Stimulated activated CD8-positive, alpha-beta memory T cell treated with anti-CD3 and anti-CD28 coated beads, Interleukin-4, amount 100 ng/mL, for 1 hour (primary cell): ENCODE data around the gene TADA2B.

ENCODE experiments used
- DNase-seq, 2 donors: peaks; one replicate each; pipeline ENCODE4 v3.0.0-alpha.2; 2020; ENCODE audit warnings: low read depth in 2 of 2, low spot score in 1 of 2

The TADA2B gene

DNA sequence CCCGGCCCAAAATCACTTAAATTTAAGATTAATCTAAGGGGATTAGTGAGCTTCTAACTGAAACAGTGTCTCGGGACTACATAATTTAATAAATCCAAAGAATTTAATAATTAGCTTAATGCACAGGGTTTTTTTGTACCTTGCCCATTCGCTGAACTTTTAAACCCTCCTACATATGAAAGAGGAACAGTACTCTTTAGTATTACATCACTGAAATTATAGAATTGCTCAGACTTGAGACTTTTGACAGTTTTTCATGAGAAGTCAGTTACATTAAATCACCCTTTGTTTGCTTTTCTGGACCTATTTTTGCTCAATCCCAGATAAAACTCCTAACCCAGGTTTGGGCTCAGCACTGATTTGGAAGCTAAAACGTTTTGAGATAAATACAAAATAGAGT, 2.4 kb upstream of the TADA2B start:
- no peak for DNase-seq

DNA sequence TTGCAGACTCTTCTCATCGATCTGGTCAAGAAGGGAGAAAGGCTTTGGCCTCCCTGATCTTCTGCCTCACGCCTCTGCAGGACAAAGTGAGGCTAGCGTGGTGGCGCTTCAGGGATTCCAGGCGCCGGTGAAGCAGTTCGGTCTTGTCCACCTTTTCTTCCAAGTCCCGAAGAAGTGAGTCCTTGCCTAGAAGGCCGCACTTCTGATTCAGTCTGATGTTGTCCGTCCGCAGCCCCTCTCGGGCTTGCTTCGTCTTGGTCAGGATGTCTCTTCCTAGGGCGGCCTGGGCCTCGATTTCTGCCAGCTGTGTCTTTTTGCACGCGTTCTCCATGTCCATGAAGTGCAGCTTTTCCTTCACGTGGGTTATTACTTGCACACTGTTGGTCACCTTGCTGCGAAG, 1.9 kb upstream of the TADA2B start:
- no peak for DNase-seq

DNA sequence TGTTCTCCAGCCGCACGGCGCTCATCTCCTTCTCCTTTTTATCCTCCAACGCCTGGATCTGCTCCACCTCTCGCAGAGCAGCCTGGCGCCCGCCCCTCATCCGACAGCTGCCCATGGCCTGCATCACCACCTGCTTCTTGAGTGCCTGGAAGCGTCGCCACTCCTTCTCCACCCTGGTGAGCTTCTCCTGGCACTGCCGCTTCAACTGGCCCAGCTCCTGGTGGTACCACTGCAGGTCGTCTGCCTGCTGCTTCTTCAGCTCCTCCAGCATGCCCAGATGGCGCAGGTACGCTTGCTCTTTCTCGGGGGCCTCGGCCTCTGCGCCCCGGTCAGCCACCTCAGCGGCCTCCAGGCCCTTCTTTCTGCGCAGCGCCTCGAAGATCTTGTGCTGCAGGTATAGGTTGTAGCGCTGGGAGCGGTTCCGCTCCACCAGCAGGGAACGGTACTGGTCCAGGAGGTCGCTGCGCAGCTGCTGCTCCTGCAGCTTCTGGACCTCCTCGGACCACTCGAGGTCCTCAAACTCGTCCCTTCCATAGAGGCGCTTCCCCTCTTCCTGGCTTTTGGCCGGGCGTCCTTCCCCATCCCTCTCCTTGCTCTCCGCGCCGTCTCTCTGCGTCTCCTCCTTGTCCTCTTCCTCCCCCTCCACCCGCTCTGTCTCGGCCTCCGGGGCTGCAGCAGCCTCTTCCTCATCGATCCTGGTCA, 1.2 kb upstream of the TADA2B start:
- DNase-seq = no peak

DNA sequence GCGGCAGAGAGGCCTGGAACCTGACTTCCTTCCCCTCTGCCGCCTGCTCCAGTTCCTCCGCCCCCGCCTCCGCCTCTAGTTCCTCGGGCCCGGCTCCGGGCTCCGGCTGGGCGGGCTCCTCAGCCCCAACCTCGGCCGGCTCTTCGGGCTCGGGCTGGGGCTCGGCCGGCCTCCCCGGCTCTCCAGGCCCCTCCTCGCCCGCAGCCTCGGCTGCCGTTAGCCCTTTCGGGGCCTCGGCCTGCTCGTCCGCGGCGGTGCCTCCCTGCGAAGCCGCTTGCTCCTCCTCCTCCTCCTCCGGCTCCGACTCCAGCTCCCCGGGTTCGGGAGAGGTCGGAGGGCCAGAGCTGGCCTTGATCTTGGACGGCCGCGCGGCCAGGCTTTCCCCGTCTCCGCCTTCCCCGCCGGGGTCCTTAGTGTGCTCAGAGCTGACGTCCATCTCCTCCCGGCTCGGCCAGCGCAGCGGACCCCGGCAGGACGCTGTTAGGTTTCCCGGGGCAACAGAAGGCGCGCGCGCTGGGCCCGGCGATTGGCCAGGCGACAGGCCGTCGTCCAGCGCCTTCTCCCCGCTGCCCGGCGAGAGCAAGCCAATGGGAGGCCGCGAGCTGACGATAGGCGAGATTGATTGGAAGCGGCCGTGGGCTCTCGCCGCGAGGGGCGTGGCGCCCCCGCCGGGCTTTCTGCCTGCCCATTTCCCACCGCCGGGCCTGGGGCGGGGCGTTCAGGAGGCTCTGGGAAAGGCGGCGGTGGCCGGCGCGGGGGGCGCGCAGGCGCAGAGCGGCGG, 479 bp upstream of the TADA2B start:
- peak; percentile 75 to 82 for DNase-seq

DNA sequence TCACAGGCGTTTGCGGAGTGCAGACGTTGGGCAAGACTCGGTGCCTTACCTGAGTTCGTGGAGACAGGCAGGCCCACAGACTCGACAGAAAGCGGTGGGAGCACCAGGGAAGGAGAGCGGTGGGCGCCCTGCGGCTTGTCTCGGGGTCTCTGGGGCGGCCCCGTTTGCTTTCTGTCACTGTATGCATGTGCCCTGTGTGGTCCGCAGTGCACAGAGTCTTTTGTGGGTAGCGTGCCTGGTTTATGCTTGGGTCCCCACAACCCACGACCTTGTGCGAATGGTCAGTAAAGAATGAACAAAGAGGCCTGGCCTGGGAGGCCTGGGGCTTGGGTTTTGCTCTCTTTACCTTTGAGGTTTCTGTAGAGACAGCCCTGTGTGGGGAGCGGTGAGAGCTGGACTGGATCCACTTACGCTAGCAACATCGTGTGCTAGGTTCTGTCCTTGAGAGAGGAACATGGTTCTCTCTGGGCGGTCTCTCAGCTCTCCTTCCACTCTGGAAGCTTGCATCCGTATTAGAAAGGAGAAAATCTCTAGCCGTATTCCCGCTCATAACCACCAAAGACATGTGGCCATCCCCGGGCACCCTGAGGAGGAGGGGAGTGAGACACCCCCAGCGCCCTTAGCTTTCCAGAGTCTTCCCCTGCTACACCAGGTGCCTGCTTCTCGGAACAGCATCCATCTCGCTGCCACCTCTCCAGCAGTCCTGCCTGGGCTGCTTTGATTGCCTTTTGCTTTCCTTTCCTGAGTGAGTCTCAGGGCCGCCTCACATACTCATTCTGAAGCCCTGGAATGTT, 1.2 kb downstream of the TADA2B start:
- DNase-seq = no peak

DNA sequence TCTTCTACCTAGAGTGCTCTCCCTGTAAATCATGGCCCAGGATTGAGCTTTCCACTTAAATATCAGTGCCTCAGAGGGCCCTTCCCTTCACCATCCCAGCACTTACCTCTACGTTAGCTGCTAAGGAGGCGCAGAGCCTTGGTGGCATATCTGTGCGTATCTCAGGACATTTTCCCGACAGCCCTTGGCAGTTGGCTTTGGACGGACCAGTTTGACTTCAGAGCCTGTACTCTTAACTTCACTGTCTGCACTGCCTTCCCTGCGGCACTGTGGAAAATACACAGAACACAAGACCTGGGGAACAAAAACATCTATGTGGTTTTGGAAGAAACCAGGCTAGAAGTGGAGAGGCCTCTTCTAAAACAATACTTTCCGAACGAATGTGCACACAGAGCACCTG, 2.4 kb downstream of the TADA2B start:
- no peak for DNase-seq

DNA sequence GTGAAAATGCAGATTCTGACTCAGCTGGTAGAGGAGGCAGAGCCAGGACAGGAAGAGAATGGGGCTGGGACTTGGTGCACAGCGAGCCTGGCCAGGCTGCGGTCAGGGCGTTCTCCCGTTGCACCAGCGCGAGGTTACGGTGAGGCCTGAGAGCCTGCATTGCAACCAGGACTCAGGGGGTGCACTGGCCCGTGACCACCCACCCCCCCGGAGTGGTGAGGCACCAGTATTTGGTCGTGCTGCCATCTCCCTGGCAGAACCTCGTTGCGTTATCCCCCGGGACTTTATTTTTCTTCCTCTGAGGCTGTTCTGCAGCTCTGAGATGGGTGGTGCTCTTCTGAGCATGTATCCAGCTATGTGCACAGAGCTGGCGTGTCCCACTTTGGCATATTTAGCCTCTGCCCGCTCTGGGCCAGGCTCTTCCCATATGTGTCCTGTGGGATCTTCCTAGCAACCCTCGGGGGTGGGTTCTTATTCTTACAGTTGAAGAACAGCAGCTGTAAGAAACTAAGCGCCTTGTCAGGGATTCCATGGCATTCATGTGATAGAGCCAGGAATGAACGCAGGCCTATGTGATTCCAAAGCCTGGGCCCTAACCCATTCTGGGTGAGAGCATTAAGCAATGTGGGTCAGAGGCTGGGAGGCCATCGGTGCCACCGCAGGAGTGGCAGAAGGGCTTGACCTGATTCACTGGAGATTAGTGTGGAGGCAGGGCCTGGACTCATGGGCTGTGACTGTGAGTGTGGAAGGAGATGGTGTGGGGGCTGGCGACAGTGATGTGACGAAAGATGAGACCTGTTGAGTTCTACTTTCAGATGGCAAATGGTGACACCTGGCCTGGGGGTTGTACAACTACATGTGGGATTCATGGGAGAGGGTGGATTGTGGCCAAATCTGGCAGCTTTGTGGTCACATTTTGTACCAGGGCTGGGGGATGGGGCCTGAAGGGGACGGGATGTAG, 3.1 kb downstream of the TADA2B start:
- DNase-seq = no peak

DNA sequence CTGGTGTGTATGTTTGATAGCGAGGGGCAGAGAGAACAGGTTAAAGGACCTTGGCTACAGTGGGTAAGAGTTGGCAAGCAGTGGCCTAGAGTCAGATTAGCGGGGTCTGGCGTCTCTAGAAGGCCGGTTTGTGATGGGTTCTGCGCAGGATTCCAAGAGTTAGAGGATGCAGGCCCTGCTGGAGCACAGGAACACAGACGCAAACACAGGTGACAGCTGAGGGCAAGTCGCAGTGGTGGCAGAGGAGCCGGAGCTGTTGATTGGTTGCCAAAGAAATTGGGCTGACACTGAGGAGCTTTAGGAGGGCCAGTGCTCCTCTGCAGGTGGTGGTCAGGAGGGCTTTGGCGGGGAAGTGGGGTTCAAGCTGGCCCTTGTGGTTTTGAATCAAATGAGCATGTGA, 3.8 kb downstream of the TADA2B start:
- no peak for DNase-seq

DNA sequence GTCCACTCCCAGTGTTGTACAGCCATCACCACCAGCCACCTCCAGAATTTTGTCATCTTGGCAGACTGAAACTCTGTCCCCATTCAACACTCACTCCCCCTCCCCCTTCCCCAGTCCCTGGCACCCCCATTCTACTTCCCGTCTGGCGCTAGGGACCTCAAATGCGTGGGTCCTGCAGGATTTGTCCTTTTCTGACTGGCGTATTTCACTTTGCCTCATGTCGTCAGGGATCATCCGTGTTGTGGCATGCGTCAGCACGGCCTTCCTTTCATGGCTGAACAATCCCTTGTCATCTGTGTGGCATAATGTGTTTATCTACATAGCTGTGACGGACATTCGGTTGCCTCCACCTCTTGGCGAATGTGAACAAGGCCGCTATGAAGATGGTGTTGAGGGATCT, 5.5 kb downstream of the TADA2B start:
- no peak for DNase-seq

DNA sequence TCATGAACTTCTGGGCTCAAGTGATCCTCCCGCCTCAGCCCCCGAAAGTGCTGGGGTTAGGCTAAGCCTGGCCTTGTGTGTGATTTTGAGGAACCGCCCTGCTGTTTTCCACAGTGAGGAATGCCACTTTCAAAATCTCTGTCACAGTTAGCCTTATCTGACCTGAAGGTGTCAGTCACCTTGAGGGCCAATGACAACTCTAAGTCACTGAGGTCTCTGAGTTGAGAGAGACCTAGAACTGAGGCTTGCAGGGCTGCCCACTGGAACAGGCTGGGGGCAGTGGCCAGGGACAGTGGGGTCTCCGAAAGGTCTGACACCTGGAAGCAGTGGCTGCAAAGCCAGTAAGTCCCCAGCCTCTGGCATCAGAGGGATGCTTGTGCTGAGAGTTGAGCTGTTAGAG, 6.1 kb downstream of the TADA2B start:
- no peak for DNase-seq

DNA sequence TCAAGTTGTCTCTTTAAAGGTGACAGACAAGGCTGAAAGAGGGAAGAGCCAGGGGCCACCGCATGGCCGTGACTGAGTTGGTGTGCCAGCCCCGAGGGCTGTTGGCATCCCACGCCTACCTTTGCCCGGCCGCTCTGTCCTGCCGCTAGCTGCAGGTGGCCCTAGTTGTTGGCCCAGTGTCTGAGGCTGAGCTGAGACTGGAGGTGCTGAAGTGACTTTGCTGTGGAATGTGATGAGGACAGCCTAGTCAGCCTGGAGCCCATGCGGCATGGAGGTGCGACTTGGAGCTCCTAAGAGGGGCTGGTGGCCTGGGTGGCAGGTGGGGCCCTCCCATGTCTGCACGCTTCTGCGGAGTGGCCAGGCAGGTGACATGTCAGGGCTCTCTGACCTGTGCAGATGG, 6.6 kb downstream of the TADA2B start:
- DNase-seq = no peak

DNA sequence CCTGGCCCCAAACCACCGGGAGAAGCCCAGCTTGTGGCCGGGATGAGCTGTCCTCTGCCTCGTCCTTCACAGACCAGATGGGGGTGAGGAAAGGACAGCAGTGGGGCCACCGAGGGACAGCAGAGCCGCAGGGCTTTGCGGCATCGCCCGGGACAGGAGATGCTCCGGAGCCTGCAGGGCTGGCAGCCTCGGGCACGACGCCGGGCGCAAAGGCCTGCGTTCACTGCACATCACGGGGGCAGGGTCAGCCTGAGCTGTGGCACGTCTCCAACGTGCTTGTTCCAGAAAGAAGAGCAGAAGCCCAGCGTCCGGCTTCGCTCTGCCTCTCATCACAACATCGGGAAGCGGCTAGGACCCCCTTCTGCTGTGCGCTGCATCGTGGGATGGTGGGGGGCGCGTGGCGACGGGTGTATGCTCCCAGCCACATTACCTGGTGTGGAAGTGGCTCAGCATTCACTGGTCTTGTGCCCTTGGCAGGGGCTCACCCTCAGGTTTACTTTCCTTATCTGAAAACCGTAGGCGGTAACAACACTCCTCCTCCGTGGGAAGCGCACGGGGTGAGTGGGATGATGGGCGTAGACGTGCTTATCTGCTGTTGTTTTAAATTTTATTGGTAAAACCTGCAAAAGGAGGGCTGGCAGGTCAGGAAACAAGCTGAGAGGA, 7.4 kb downstream of the TADA2B start:
- no peak for DNase-seq

DNA sequence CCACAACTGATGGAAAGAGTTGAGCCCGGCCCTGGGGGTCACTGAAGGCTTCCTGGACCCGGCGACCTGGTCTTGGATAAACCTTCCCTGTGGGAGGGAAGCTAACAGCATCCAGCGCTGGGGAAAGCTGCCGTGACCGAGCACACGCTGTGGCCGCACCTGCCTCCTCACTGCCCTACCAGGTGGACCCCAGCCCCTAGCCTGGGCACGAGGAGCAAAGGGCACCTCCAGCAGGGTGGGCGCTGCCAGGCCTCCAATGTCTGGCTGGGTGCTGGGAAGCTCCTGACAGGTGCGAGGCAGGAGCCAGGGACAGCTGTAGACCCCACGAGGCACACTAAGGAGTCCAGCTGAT, 7.9 kb downstream of the TADA2B start:
- no peak for DNase-seq

DNA sequence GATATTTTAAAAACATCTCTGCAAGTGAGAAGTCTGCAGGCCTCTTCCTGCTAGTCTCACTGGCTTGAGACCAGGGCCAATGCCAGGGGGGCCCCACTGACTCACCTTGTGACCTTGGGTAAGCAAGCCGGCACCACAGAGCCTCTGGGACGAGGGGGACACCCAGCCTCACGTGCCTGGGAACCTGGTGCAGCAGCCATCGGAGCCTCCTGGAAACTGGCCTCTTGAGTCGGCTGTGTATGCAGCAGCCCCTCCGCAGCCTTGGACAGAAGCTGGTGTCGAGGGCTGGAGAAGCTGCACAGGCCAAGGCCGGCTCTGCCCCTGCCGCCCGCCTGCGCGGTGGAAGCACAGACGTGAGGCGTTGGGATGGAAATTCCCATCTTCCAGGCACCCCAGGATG, 8.7 kb downstream of the TADA2B start:
- no peak for DNase-seq

DNA sequence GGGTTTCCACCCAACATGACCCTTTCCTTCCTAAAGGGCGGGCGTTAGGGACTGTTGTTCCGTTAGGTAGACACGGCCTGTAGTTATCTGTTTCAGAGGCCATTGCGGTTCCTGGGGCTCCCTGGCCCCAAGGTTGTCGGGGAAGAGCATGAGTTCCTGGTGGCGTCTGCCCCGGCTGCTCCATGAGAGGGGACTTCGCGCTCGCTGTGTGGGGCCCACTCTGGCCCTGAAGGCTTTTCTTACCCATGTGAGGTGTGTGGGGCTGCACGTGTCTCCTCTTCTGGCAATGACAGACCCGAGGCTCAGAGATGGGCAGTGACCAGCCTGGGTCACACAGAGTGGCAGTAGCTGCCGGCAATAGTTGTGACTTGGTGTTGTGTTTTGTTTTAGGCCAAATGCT, 9.1 kb downstream of the TADA2B start:
- DNase-seq = no peak

DNA sequence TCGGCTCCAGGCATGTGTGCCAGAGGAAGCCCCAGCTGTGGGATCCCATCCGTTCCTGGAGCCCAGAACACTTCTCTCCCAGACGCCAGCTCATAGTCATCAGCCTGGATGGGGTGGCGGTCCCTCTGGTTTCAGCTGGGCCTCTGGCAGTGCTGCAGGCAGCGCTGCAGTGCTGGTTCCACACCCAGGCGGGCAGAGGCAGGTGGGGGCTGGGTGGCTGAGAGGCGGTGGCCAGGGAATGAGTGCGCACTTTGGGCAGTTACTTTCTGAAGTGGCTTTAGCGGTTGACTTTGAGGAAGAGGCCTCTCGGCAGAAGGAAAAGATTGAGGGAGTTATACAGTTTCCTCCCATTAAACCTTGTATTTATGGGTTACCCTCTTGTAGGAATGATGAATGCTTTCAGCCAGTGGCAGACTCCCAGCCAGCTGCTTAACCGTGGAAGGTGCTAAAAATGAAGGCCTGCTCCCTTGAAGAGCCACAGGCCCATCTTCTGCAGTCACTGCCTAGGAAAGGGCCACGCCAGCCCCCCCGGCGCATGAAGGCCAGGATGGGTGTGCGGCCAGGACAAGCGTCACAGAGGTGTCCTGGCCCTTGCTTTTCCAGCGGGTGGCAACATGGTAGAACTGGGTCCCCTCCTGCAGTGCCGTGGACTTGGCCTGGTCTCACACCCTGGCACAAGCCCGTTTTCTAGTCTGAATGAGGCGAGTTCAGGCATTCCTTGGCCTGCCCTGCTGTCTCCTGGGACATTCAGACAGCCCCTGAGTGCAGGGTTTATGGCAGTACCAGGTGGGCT, 9.9 kb downstream of the TADA2B start:
- DNase-seq = no peak

DNA sequence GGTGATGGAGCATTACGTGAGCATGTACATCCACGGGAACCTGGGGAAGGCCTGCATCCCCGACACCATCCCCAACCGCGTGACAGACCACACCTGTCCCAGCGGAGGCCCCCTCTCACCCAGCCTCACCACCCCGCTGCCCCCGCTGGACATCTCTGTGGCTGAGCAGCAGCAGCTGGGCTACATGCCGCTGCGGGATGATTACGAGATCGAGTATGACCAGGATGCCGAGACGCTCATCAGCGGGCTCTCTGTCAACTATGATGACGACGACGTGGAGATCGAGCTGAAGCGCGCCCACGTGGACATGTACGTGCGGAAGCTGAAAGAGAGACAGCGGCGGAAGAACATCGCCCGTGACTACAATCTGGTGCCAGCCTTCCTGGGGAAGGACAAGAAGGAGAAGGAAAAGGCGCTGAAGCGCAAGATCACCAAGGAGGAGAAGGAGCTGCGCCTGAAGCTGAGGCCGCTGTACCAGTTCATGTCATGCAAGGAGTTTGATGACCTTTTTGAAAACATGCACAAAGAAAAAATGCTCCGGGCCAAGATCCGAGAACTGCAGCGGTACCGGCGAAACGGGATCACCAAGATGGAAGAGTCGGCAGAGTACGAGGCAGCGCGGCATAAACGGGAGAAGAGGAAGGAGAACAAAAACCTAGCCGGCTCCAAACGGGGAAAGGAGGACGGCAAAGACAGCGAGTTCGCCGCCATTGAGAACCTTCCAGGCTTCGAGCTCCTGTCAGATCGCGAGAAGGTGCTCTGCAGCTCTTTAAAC, 11.1 kb downstream of the TADA2B start:
- DNase-seq = no peak

DNA sequence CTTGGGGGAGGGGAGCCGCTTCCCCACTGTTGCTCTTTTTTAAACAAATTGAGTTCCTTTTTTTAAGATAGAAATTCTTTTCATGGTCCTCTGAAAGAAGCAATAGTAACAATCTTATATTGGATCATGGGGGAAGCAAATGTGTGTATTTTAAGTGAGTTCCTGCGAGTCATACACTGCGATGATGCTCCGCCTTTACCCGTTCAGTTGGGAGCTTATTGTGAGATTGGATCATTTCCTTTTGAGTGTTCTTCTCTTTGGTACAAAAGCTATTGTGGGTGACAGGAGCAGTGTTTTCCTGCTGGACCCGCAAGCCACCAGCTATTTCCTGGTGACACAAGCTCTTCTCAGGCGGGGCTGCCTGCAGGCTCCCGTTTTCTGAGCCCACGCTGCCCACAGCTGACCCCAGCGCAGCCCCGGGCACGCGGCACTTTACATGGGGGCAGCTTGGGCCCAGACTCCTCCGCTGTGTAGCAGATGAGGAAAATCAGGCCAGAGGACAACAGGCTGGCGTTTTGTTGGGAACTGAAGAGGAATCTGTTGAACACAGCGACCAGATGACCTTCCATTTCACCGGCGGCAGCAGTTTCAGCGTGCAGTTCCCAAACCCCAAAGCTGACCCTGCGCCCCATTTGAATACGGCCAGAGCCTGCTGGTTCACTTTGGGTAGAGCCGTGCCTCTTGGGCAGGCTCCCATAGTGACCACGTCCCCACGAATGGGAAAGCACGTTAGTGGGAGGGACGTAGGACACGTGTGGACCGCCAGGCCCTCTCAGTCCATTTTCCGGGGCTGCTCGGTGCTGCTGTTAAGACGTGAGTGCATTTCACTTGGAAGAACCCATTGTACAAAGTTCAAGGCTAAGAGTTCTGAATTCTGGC, 12.2 kb downstream of the TADA2B start:
- no peak for DNase-seq
